Loucy (cell line): Measurements from ENCODE around the gene RYR2.

Experiments used
- EZH2phosphoT487 ChIP-seq: fragments of 200-600 bp; IDR thresholded peaks from 2 replicates; pipeline ENCODE4 v1.6.1; 2018; ENCODE audit warnings: antibody characterized with exemption, mild to moderate bottlenecking, moderate library complexity, borderline replicate concordance
- TF ChIP-seq, protein P1 (sequence below): fragments of 200-600 bp; sonication (generic); conservative IDR thresholded peaks from 2 replicates; pipeline ENCODE4 v1.5.1; 2014; ENCODE audit warnings: mild to moderate bottlenecking, antibody characterized with exemption, low read length

DNA sequence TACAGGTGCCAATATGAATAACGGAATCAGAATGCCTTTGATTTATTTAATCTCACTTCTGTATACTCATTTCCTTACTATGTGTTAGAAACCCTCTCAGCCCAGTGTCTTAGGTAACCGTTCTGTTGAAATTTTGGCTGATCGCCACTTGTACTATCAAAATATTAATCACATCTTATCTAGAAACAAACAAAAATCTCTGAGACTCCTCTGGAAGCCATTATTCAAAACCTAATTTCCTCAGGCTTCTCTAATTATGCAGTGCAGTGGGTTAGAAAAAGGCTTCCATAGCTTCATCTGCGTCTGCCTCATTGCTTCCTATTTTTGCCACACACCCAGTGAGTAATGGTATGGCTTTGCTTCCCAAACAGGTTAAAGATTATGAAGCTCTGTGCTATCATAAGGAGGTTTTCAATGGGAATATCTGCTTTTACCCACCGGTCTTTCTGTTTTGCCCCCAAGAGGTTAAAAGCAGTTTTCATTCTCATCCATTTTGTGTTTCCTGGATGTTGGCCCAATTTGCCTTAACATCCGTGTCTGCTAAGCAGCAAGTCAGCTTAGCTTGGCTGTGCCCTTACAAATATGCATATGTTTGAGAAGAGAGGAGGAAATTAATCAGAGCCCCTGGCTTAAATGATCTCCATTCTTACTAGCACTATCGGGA, 129.6 kb downstream of the RYR2 start:
- TF ChIP-seq, protein P1, sequence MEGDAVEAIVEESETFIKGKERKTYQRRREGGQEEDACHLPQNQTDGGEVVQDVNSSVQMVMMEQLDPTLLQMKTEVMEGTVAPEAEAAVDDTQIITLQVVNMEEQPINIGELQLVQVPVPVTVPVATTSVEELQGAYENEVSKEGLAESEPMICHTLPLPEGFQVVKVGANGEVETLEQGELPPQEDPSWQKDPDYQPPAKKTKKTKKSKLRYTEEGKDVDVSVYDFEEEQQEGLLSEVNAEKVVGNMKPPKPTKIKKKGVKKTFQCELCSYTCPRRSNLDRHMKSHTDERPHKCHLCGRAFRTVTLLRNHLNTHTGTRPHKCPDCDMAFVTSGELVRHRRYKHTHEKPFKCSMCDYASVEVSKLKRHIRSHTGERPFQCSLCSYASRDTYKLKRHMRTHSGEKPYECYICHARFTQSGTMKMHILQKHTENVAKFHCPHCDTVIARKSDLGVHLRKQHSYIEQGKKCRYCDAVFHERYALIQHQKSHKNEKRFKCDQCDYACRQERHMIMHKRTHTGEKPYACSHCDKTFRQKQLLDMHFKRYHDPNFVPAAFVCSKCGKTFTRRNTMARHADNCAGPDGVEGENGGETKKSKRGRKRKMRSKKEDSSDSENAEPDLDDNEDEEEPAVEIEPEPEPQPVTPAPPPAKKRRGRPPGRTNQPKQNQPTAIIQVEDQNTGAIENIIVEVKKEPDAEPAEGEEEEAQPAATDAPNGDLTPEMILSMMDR, result no peak
- TF ChIP-seq EZH2phosphoT487, result no peak
